AG04450 (cell line): ENCODE data around the gene RPS6KA5. TPM values are rescaled to one million over a fixed set of nuclear protein-coding genes. Genes with fewer than 3 reads are reported as not detected.
"Not testable (repeated sequence)": the region's sequence is repeated elsewhere in the genome, so short reads cannot be mapped to it uniquely, and the experiment has no call there.

Experiments
- CTCF ChIA-PET: fragments of 300-600, 350-600 bp; formaldehyde crosslinking; extraction: SDS; loops from one replicate; lab custom pipeline; 2022; ENCODE audit warnings: antibody characterized with exemption, inconsistent platforms; lab: Charles Lee
- POLR2A ChIA-PET: fragments of 350-600 bp; formaldehyde crosslinking; extraction: SDS; loops from one replicate; lab custom pipeline; 2021; ENCODE audit warnings: antibody characterized with exemption, inconsistent platforms; lab: Yijun Ruan, JAX
- DNase-seq: peaks from one replicate; pipeline ENCODE4 v3.0.0-alpha.2; 2011; ENCODE audit warnings: low read depth, low spot score
- H3K27ac ChIP-seq: one replicate; pipeline ENCODE4 v1.5.1; 2012; ENCODE audit warnings: low read depth, low read length, control low read depth
- H3K27me3 ChIP-seq: one replicate; pipeline ENCODE4 v1.6.0; 2012; ENCODE audit warnings: low read length; ENCODE audit not compliant: control insufficient read depth, insufficient read depth
- H3K4me3 ChIP-seq: 2 replicates; pipeline ENCODE4 v1.5.1; 2011; ENCODE audit warnings: mild to moderate bottlenecking, low read depth, low read length, control low read depth
- H3K9me3 ChIP-seq: 2 replicates; pipeline ENCODE4 v1.5.1; 2012; ENCODE audit warnings: low read length; ENCODE audit not compliant: control insufficient read depth, insufficient read depth
- polyA plus RNA-seq: library from polyadenylated mRNA; depleted of rRNA; stranded (reverse); fragments of >200 nt; gene quantifications from 2 replicates; pipeline ENCODE4 v1.2.3, GENCODE V29; 2011
- TF ChIP-seq, protein P1 (sequence below): IDR thresholded peaks from 2 replicates; pipeline ENCODE4 v1.5.1; 2011; ENCODE audit warnings: low read depth, low read length, control low read depth, inconsistent platforms

Gene RPS6KA5
- polyA plus RNA-seq, 1 experiment: 1.5 TPM

DNA sequence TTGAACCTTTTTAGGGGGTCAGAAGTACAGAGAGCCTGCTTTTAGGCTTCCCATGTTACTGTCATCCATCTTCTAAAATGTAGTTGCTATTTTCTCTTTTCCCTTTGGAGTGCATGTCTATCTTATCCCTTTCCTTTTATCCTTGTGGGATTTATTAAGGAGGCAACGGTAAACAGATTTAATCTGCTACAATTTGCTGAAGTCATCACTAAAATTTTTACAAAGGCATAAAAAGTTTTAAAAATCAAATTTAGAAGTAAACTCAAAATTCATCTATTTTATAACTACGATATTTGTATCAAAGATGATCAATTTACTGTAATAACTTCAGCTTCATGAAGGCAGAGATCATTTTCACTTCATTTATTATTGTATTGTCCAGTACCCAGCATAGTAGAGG is 118.7 kb downstream of the RPS6KA5 start:
- ChIA-PET POLR2A (no interaction called here), CTCF (no interaction called here)
- DNase-seq: no peak
- H3K27me3 ChIP-seq: no peaks in the 10 kb centered on the region
- H3K4me3 ChIP-seq: no peak overlapping the region
- no peaks in the 10 kb centered on the region for H3K9me3 ChIP-seq
- no peak overlapping the region for H3K27ac ChIP-seq
- TF ChIP-seq, protein P1, sequence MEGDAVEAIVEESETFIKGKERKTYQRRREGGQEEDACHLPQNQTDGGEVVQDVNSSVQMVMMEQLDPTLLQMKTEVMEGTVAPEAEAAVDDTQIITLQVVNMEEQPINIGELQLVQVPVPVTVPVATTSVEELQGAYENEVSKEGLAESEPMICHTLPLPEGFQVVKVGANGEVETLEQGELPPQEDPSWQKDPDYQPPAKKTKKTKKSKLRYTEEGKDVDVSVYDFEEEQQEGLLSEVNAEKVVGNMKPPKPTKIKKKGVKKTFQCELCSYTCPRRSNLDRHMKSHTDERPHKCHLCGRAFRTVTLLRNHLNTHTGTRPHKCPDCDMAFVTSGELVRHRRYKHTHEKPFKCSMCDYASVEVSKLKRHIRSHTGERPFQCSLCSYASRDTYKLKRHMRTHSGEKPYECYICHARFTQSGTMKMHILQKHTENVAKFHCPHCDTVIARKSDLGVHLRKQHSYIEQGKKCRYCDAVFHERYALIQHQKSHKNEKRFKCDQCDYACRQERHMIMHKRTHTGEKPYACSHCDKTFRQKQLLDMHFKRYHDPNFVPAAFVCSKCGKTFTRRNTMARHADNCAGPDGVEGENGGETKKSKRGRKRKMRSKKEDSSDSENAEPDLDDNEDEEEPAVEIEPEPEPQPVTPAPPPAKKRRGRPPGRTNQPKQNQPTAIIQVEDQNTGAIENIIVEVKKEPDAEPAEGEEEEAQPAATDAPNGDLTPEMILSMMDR: no peak

DNA sequence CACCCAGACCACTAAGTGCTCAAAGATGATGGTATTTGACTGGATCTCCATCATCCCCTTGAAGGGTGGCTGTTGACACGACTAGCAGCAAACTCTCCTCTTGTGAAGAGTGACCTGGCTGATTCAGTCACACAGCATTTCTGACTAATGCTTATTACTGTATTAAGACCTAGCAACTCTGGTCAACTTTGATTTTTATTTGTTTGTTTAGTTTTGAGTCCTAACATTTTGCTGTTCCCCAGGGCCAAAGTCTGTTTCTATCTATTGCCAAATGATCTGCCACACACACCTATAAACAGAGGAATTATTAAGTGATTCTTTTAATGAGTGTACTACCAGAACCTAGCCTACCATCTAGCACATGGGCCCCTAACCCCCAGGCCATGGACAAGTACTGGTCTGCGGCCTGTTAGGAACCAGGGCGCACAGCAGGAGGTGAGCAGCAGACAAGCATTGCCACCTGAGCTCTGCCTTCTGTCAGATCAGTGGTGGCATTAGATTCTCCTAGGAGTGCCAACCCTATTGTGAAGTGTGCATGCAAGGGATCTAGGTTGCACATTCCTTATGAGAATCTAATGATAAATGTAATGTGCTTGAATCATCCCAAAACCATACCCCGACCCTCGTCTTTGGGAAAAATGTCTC is 120.0 kb downstream of the RPS6KA5 start:
- Histone ChIP-seq H3K4me3 (no peak overlapping the region), H3K27ac (no peak overlapping the region), H3K27me3 (no peaks in the 10 kb centered on the region), H3K9me3 (no peaks in the 10 kb centered on the region)
- ChIA-PET POLR2A (no interaction called here), CTCF (no interaction called here)
- TF ChIP-seq, protein P1: no peak
- no peak for DNase-seq

DNA sequence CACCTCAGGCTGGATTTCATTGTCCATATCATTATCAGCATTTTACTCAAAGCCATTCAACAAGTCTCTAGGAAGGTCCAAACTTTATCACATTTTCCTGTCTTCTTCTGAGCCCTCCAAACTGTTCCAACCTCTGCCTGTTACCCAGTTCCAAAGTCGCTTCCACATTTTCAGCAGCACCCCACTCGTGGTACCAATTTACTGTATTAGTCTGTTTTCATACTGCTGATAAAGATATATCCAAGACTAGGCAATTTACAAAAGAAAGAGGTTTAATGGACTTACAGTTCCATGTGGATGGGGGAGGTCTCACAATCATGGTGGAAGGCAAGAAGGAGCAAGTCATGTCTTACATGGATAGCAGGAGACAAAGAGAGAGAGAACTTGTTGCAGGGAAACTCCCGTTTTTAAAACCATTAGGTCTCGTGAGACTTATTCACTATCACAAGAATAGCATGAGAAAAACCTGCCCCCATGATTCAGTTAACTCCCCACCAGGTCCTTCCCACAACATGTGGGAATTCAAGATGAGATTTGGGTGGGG is 121.1 kb downstream of the RPS6KA5 start:
- H3K27ac ChIP-seq, H3K9me3 ChIP-seq, H3K27me3 ChIP-seq, DNase-seq, CTCF ChIA-PET, POLR2A ChIA-PET, H3K4me3 ChIP-seq: not testable (repeated sequence)

DNA sequence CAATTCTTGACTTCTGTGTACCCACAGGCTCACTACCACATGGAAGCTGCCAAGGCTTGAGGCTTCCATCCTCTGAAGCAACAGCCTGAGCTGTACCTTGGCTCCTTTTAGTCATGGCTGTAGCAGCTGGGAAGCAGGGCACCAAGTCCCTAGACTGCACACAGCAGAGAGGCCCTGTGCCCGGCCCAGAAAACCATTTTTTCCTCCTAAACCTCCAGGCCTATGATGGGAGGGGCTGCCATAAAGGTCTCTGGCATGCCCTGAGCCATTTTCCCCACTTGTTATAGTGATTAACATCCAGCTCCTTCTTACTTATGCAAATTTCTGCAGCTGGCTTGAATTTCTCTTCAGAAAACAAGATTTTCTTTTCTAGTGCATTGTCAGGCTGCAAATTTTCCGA is 121.8 kb downstream of the RPS6KA5 start:
- ChIA-PET CTCF (no interaction called here), POLR2A (no interaction called here)
- DNase-seq: no peak
- no peak overlapping the region for H3K4me3 ChIP-seq
- H3K9me3 ChIP-seq: no peaks in the 10 kb centered on the region
- no peak overlapping the region for H3K27ac ChIP-seq
- H3K27me3 ChIP-seq: no peaks in the 10 kb centered on the region
- TF ChIP-seq, protein P1: no peak

DNA sequence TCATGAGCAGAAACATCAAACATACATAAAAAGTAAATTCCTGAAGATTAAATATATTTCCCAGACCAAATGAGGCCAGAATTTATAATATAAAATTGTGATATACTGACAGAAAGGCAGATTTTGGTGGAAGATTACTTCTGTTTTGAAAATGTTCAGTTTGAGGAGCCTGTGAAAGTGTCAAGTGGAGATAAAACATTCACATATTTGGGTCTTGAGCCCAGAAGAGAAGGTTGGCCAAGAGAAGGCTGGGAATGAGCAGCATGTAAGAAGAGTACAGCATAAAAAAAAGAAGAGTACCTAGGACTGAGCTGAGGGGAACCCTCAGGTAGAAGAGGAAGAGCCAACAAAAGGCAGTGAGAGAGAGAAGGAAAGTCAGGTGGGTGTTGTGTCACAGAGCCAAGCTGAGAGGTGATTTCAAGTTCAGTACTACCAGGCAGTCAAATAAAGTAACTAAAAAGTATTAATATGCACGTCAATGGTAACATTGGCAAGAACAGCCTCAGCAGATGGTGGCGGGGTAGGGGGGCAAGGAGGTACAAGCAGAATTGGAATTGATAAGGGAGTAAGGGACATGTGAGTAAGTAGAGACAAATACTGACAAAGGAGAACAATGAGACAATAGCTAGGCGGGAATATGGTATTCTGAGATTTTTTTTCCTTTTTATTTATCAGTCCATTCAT is 123.5 kb downstream of the RPS6KA5 start:
- DNase-seq: no peak
- ChIA-PET CTCF (no interaction called here), POLR2A (no interaction called here)
- Histone ChIP-seq H3K4me3 (no peak overlapping the region), H3K27ac (no peak overlapping the region), H3K27me3 (no peaks in the 10 kb centered on the region), H3K9me3 (no peaks in the 10 kb centered on the region)
- TF ChIP-seq, protein P1: no peak
